Sigmoid colon (tissue), 7 donors: Measurements from ENCODE around the gene CNTN4. TPM values are rescaled to one million over a fixed set of nuclear protein-coding genes. Genes with fewer than 3 reads are reported as not detected.

Experiments used
- DNase-seq: peaks from one replicate; pipeline ENCODE4 v3.0.0-alpha.2; 2019
- H3K27ac ChIP-seq, 4 donors: fragments of 200-600 bp; sonication (generic); one replicate each; pipeline ENCODE4 v1.5.1; 2016 to 2019; ENCODE audit warnings: mild to moderate bottlenecking in 1 of 4
- H3K27me3 ChIP-seq, 3 donors: fragments of 200-600 bp; sonication (generic); one replicate each; pipeline ENCODE4 v1.5.1; 2019; ENCODE audit warnings: mild to moderate bottlenecking in 1 of 3
- H3K36me3 ChIP-seq, 4 donors: fragments of 200-600 bp; sonication (generic); one replicate each; pipeline ENCODE4 v1.5.1; 2016 to 2019
- H3K4me1 ChIP-seq, 4 donors: fragments of 200-600 bp; sonication (generic); one replicate each; pipeline ENCODE4 v1.5.1; 2017 to 2019
- H3K4me3 ChIP-seq, 4 donors: fragments of 200-600 bp; sonication (generic); one replicate each; pipeline ENCODE4 v1.5.1; 2017 to 2019; ENCODE audit warnings: mild to moderate bottlenecking in 2 of 4, moderate library complexity in 1 of 4
- H3K9me3 ChIP-seq, 4 donors: fragments of 200-600 bp in 3 of 4; sonication (generic) in 3 of 4; one replicate each; pipeline versions ENCODE4 v1.5.1 to v1.6.1; 2013 to 2019
- EP300 ChIP-seq, 4 donors: sonication (generic); formaldehyde crosslinking; IDR thresholded peaks; one replicate each; pipeline ENCODE4 v1.6.1; 2017; ENCODE audit warnings: antibody characterized with exemption in 4 of 4
- POLR2A ChIP-seq, 2 donors: fragments of 450-650 bp; IDR thresholded peaks; one replicate each; pipeline ENCODE4 v1.6.1; 2016; ENCODE audit warnings: antibody characterized with exemption in 2 of 2, mild to moderate bottlenecking in 2 of 2, moderate library complexity in 2 of 2
- POLR2AphosphoS5 ChIP-seq, 4 donors: sonication (generic); formaldehyde crosslinking; IDR thresholded peaks; one replicate each; pipeline ENCODE4 v1.6.1; 2017; ENCODE audit warnings: antibody characterized with exemption in 4 of 4
- WGBS, 2 donors: extraction: QIAGEN DNeasy Blood & Tissue Kit; methylation state at CpG; one replicate each; pipeline ENCODE4 v1.1.7; 2013; 5-methylcytosine and 5-hydroxymethylcytosine counted together
- intact Hi-C: fragments of 100-400 bp; cut with DNase I; formaldehyde crosslinking; loops from one replicate; pipeline ENCODE4 v1.15.1; 2023
- polyA plus RNA-seq, 3 donors: library from polyadenylated mRNA; stranded (reverse); fragments of 200-250 nt; gene quantifications; one replicate each; pipeline ENCODE4 v1.2.3, GENCODE V29; 2013
- total RNA-seq, 4 donors: library from RNA; depleted of rRNA; stranded (reverse); fragments of >200 nt; gene quantifications; one replicate each; pipeline ENCODE4 v1.1.0, GENCODE V29; 2016
- TF ChIP-seq, protein P1 (sequence below), 4 experiments: fragments of 450-650 bp in 3 of 4; fragments of 200-600 bp in 1 of 4; IDR thresholded peaks; one replicate each; pipeline ENCODE4 v1.5.1; 2016 to 2019; ENCODE audit warnings: antibody characterized with exemption in 4 of 4, mild to moderate bottlenecking in 3 of 4, moderate library complexity in 2 of 4
- donor health status: healthy with polysubstance abuse.
- donor health status: Bipolar disorder and iron deficiency.
- donor health status: healthy.

CNTN4 gene
- total and polyA plus RNA-seq, 7 donors: 1.4 to 10.0 (median 7.5) TPM

DNA sequence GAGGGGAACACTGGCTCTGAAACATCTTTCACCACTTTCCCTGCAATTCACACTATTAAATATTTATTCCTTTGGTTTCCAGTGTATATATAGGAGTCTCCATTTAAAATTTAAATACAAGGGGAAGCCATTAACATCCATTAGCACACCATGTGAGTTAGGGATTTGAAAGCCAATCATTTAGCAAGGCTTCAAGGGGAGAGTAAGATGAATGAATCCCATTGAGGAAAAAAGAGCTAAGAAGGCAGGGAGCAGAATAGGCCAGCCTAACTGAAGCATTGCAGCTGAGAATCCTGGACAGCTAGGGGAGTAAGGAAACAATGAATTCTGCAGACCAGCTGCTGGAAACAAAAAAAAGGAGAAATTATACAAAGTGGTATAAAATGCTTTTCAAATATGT lies 585.4 kb downstream of the CNTN4 start:
- no peak overlapping the region for H3K4me3 ChIP-seq
- TF ChIP-seq EP300 (IDR thresholded peaks at IDR 0.05) (no peak), POLR2AphosphoS5 (IDR thresholded peaks at IDR 0.05) (no peak), POLR2A (IDR thresholded peaks at IDR 0.05) (no peak)
- TF ChIP-seq, protein P1, sequence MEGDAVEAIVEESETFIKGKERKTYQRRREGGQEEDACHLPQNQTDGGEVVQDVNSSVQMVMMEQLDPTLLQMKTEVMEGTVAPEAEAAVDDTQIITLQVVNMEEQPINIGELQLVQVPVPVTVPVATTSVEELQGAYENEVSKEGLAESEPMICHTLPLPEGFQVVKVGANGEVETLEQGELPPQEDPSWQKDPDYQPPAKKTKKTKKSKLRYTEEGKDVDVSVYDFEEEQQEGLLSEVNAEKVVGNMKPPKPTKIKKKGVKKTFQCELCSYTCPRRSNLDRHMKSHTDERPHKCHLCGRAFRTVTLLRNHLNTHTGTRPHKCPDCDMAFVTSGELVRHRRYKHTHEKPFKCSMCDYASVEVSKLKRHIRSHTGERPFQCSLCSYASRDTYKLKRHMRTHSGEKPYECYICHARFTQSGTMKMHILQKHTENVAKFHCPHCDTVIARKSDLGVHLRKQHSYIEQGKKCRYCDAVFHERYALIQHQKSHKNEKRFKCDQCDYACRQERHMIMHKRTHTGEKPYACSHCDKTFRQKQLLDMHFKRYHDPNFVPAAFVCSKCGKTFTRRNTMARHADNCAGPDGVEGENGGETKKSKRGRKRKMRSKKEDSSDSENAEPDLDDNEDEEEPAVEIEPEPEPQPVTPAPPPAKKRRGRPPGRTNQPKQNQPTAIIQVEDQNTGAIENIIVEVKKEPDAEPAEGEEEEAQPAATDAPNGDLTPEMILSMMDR (IDR thresholded peaks at IDR 0.05): no peak
- H3K27ac ChIP-seq: no peak overlapping the region
- no peak for DNase-seq
- no peaks in the 10 kb centered on the region for H3K36me3 ChIP-seq
- no peaks in the 10 kb centered on the region for H3K9me3 ChIP-seq
- intact Hi-C loops: no loop called here
- no peaks in the 10 kb centered on the region for H3K27me3 ChIP-seq
- H3K4me1 ChIP-seq: no peaks in the 10 kb centered on the region

DNA sequence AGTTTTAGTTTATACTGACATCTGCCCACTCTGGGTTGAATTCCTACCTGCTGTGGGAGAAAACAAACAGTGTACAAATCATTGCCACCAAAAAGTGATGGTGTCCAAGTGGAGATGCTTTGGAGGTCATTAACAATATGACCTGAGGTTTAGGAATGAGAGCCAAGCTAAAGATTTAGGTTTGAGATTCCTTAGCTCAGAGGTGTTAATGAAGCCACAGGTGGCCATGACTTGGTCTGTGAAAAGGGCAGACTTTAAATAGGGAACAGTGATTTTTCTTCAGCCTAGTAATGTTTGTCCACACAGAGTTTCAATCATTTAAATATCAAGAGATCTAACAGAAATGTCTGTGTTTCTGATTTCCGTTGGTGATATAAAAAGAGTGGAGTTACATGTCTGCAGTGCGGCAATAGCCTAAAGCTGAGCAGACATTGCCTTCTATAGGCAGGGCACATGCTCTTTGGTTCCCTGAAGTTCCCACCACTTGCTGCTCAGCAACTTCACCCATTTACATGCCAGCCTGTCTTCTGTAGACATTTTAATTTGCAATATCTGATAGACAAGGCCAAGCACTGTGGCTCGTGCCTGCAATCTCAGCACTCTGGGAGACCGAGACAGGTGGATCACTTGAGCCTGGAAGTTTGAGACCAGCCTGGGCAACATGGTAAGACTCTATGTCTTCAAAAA lies 588.3 kb downstream of the CNTN4 start:
- no peak for DNase-seq
- intact Hi-C loops: no loop called here
- Histone ChIP-seq H3K4me3 (no peak overlapping the region), H3K4me1 (no peaks in the 10 kb centered on the region), H3K27me3 (no peaks in the 10 kb centered on the region), H3K9me3 (no peaks in the 10 kb centered on the region), H3K27ac (no peak overlapping the region), H3K36me3 (no peaks in the 10 kb centered on the region)
- TF ChIP-seq POLR2A (IDR thresholded peaks at IDR 0.05) (no peak), EP300 (IDR thresholded peaks at IDR 0.05) (no peak), POLR2AphosphoS5 (IDR thresholded peaks at IDR 0.05) (no peak)
- TF ChIP-seq, protein P1 (IDR thresholded peaks at IDR 0.05): no peak
- 77 to 94% methylated on average over 4 of the region's 4 CpGs for WGBS, 2 donors

DNA sequence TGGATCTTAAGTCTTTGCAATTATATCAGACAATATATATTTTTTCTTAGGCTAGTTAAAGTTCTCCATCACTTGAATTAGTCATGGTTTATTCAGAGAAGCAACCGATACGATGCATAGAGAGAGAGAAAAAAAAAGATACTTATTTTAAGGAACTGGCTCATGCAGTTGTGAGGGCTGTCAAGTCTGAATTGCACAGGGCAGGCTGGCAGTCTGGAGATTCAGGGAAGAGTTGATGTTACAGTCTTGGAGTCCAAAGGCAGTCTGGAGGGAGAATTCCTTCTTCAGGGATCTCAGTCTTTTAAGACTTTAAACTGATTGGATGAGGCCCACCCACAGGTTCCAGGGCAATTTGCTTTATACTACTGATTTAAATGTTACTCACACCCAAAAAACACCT lies 598.9 kb downstream of the CNTN4 start:
- no peaks in the 10 kb centered on the region for H3K27me3 ChIP-seq
- no peak overlapping the region for H3K27ac ChIP-seq
- DNase-seq: no peak
- no peaks in the 10 kb centered on the region for H3K4me1 ChIP-seq
- H3K4me3 ChIP-seq: no peak overlapping the region
- intact Hi-C loops: no loop called here
- no peaks in the 10 kb centered on the region for H3K36me3 ChIP-seq
- H3K9me3 ChIP-seq: no peaks in the 10 kb centered on the region
- WGBS, 2 donors: 90 to 97% methylated on average over 2 of the region's 2 CpGs
- TF ChIP-seq POLR2AphosphoS5 (IDR thresholded peaks at IDR 0.05): no peak
- TF ChIP-seq, protein P1 (IDR thresholded peaks at IDR 0.05): no peak
- TF ChIP-seq POLR2A (IDR thresholded peaks at IDR 0.05): no peak
- no peak for TF ChIP-seq EP300 (IDR thresholded peaks at IDR 0.05)

DNA sequence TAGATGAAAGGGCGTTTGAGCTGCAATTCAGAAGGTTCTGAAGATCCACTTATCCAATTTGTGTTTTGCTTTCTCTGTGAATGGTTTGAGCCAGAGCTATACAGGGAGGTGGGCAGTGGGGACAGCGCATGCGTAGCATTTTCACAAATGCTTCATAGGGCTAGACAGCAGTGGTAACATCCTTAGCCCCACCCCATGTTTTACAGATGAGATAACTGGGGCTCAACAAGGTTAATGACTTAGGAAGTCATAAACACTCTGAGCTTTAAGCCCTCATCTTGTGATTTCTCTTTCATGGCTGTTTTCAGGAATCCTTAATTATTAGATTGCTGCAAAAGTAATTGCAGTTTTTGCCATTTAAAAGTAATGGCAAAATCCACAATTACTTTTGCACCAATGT lies 602.8 kb downstream of the CNTN4 start:
- H3K4me1 ChIP-seq: no peaks in the 10 kb centered on the region
- H3K9me3 ChIP-seq: no peaks in the 10 kb centered on the region
- H3K4me3 ChIP-seq: no peak overlapping the region
- H3K27ac ChIP-seq: no peak overlapping the region
- no peaks in the 10 kb centered on the region for H3K27me3 ChIP-seq
- no peak for DNase-seq
- TF ChIP-seq POLR2AphosphoS5 (IDR thresholded peaks at IDR 0.05): no peak
- TF ChIP-seq, protein P1 (IDR thresholded peaks at IDR 0.05): no peak
- no peak for TF ChIP-seq EP300 (IDR thresholded peaks at IDR 0.05)
- TF ChIP-seq POLR2A (IDR thresholded peaks at IDR 0.05): no peak
- intact Hi-C loops: no loop called here
- WGBS, 2 donors: 93 to 96% methylated on average over 3 of the region's 3 CpGs
- no peaks in the 10 kb centered on the region for H3K36me3 ChIP-seq
